T1000 (cell line): Measurements from ENCODE around the gene GALNT13.

Experiments
- DNase-seq: peaks from one replicate; lab custom pipeline; 2025; ENCODE audit warnings: mixed read lengths; lab: John Stamatoyannopoulos, UW

Gene GALNT13

DNA sequence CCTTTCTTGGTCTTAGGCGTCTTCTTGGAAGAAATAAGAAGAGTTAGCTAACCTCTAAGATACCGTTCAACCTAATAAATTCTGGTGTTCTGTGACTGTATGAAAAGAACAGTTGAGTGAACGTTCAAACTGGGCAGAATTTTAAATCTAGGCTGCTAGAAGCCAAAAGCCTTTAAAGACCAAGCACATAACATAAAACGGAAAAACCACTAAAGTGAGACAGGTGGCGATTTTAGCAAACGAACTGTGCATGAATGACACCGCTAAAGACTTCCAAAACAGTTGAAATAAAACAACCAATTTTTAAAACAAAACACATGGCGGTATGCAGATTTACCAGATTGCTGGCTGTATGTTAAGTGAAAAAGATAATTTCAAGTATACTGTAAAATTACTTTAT is 73.1 kb downstream of the GALNT13 start:
- DNase-seq: no peak

GRCh38 chr2:153946036-153946435 is 74.3 kb downstream of the GALNT13 start:
- no peak for DNase-seq

- no peak for DNase-seq
Observed at GRCh38 chr2:153953761-153954160, 82.0 kb downstream of the GALNT13 start.

DNA sequence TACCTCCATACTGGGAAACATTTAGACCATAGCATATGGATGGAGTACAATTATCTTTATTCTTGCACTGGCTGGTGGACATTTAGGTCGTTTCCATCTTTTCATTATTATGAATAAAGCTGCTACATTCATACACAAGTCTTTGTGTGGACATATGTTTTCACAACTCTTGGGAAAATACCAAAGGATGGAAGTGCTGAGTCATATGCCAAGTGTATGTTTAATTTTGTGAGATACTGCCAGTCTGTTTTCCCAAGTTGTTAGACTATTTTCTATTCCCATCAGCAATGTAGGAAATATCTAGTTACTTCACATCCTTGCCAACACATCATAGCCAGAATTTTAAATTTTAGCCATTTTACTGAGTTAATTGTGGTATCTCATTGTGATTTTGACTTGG is 91.5 kb downstream of the GALNT13 start:
- no peak for DNase-seq

DNA sequence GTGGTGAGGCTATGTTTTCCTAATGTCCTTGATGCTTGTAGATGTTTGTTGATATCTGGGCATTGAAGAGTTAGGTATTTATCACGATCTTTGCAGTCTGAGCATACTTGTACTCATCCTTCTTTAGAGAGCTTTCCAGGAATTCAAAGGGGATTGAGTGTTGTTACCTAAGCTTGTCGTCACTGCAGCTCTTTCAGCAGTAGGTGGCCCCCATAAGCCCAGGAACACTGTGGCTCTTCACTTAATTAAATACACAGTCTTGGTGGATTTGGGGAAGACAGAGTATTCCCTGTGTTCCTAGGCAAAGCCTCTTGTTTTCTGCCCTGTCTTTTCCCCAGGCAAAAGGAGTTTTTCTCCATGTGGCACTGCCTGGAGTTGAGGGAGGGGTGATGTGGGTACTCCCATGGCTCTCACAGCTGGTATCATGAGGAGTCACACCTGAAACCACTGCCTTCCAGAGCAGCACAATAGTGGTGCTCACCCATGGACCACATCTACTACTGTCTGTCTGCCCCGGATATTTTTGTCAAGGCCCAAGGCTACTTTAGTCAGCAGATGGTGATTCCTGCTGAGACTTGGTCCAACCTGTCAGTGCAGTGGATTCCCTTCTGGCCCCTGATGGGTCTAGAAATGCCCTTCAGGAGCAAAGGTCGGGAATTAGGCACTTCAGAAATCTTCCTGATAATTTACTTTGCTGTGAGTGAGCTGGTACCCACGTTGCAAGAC is 95.7 kb downstream of the GALNT13 start:
- DNase-seq: no peak

DNA sequence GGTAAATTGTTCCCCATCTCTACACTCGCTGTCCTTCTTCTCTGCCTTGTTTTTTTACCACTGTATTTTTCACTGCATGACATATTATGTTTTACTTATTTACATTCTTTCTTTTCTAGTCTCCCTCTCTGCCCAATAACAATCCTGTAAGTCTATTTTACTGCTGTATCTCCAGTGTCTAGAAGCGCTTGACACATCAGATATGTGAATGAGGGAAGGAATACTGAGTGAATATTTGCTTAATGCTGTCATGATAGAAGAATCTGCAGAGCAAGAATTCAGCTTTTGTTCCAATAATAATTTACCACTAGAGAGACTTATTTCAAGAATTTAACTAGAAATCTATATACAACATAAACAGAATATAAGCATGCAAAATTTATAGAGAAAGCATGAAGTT is 99.5 kb downstream of the GALNT13 start:
- DNase-seq: no peak

DNA sequence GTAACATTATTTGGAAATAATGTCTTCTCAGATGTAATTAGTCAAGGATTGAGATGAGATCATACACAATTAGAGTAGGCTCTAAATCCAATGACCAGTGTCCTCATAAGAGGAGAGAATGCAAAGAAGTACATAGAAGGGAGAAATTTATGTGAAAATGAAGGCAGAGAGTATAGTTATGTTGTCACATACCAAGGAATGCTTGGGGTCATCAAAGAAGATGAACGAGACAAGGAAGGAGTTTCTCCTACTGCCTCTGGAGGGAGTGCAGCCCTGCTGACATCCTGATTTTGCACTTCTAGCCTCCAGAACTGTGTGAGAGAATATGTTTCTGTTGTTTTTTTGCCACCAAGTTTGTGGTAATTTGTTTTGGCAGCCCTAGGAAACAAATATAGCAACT is 100.1 kb downstream of the GALNT13 start:
- DNase-seq: no peak

DNA sequence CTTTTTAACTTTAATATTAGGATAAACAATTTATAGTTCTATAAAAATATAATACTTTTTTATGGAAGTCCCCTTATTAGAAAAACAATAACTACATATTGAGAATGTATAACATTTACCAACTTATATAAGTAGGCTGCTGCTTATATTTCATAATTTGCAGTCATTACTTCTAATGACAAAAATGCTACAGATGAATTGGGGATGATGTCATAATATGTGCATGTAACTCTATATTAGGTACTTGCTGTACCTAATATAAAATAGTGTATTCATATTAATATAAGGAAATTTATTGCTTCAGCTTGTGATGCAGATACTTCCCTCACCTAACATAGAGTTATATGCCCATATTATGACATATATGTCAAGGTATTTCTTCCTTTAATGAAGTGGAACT is 100.7 kb downstream of the GALNT13 start:
- DNase-seq: no peak

DNA sequence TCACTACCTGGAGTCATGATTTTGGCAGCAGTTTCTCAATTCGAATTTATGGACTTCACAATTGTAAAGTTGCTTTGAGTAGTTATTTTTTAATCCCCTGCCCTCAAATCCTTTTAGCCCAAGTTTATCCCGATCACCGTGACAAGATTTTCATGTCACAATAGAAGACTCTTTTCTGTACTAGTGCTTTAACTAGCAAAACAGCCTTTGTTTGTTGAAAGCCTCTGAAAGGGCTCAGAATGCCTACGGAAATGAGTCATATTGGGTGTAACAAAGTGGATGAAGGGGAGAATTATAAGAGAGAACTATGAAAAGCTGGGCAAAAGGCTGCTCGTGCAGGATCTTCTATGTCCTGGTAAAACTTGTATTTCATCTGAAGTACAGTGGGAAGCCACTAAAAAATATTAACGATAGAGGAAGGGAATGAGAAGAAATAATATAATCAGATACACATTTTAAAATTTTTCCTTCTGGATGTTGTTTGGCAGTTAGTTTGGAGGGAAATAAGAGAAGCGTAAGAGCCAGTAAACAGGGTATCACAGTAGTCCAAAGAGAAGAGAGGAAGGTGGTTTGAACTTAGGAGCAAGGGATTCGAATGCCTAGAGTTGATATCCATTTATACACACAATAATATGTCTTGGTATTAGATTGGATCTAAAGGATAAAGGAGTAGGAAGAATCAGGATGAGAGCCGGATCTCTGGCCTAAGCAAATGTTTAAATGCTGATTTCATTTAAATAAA is 114.9 kb downstream of the GALNT13 start:
- DNase-seq: no peak

- no peak for DNase-seq
Observed at GRCh38 chr2:153990771-153991170, 119.0 kb downstream of the GALNT13 start.

DNA sequence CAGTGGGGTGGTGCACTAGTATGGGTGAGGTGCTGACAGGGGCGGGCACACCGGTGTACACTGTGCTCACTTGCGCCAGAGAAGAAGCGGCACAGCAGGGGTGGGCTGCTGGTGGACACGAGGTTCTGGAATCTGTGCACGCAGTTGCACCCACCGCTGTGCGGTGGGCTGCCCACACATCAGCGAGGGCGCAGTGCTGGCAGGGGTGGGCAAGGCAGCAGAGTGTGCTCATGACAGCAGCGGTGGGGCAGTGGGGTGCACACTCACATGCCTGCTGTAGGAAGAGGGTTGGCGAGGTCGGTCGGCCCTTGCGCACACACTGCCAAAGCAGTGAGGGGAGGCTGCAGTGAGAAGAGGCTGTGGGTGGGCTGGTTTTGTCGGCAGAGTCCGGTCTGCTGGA is 141.8 kb downstream of the GALNT13 start:
- DNase-seq: no peak

- DNase-seq: no peak
Observed at GRCh38 chr2:154015233-154015632, 143.5 kb downstream of the GALNT13 start.

GRCh38 chr2:154029504-154029903 is 157.8 kb downstream of the GALNT13 start:
- no peak for DNase-seq

- DNase-seq: no peak
Observed at GRCh38 chr2:154032220-154032619, 160.5 kb downstream of the GALNT13 start.

DNA sequence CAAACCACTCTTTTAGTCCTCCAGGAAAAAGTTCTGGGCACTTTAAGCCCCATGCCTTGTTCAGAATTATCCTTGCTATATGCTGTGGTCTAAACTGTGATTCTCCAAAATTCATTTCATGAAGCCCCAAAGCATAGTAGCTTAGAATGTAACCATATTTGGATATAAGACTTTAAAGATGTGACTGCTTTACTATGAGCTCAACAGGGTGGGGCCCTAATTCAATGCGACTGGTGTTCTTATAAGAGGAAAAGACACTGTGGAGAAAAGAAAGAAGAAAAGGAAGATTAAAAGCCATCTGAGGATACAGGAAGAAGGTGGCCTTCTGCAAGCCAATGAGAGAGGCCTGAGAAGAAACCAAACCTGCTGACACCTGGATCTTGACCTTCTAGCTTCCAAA is 174.8 kb downstream of the GALNT13 start:
- no peak for DNase-seq

- no peak for DNase-seq
Observed at GRCh38 chr2:154048905-154049304, 177.2 kb downstream of the GALNT13 start.

DNA sequence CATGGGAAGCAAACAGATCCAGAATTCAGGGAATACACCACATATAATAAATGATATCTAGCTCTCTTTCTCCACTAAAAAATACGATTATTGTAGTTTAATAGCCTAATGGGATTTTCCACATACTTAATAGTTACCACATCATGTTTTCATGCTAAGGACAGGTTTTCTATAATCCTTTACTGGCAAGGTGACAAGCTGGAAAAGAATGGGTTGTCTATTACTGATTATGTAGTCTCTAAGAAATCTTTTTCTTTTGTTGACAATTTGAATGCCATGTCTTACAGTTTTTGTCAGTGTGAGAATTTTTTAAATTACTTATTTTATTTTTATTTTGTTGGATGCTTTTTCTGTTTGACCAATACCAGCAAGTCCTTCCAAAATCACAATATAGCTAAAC is 177.8 kb downstream of the GALNT13 start:
- no peak for DNase-seq

DNA sequence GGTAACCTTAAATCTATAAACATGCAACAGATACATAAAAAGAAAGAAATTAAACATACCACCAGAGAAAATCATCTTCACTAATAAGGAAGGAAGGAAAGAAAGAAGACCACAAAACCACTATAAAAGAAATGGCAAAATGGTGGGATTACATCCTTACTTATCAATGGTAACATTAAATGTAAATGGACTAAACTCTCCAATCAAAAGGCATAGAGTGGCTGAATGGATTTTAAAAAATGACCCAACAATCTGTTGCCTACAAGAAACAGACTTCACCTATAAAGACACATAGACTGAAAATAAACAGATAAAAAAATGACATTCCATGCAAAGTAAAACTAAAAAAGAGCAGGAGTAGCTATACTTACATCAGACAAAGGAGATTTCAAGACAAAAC is 195.4 kb downstream of the GALNT13 start:
- DNase-seq: no peak

DNA sequence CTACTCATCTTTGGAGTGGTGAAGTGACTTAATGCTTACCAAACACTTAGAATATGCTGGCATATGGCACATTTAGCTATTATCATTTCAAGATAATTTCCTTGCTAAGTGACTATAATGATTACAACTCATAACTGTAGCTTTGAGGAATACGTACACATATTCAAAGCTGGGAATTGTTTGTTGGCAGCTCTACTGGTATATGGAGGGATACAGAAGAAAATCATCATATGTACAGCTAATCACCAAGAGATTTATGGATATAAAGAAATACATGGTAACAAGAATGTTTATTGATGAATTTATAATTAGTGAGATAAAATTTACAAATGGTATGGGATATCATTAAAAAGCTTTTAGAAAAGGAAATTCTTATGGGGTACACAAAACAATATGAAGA is 207.2 kb downstream of the GALNT13 start:
- no peak for DNase-seq

DNA sequence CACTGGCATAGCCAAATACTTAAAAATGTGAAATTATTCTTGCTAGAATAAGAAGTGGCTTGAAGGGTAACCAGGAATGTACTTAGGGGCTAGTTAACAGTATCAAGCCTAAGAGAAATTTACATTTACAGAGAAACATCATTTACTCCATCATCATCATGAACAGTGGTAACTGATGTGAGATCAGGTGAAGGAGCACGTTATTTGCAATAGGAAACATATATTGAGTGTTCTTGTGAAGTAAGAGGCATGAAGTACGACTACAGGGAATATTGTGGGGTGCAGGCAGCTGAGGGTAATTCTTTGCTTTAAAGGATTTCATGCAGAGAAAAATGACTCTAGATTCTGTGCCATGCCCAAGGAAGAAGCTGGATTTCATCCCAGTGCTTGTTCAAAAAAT is 220.8 kb downstream of the GALNT13 start:
- DNase-seq: no peak

- DNase-seq: no peak
Observed at GRCh38 chr2:154093856-154094255, 222.1 kb downstream of the GALNT13 start.

DNA sequence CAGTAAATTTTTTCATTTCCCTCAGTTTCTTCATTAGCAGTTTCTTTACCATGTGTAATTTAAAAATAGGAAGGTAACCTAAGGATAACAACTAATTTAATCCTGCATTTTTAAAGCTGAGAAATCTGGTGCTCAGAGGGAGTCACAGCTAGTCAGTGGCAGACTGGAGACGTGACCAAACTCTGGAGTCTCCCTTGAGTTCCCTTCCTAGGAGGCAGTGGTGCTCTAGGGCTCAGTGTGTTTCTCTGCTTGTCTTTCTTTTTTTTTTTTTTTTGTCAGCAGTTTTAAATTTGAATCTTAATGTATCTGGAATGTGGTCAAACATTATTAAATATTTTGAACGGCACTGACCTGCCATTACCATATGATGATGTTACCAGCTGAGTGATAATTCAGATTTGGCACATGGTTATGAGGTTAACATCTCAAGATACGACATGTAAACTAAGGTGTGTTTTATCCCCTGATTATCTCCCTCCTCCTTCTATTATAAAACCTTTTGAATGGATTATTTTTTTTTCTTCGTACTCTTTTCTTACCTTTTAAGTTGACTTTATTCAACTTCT is 226.2 kb downstream of the GALNT13 start:
- DNase-seq: no peak

DNA sequence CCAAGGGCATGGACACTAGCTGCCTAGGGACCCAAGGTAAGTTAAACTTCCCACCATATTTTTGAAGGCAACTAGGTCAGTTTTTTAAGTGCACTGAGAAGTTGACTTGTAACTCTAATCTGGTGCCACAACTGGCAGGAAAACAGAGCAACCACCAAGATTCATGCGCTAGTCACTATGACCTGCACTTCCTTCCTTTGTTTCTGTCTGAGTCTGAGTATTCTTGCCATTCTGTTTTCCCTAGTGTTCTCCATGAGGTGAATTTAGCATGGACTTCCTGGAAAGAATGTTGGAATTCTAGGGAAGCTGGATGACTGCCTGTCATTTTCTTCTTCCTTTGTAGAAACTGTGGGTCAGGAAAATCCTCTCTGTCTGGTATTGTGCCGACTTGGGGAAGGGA is 249.0 kb downstream of the GALNT13 start:
- DNase-seq: no peak
